WTC11 (cell line): ENCODE results near the gene SUCLG2. TPM values are rescaled to one million over a fixed set of nuclear protein-coding genes. Genes with fewer than 3 reads are reported as not detected.

ENCODE experiments used
- ATAC-seq: fragments of 200-7000 bp; cut with Tn5 transposase; 2 replicates; pipeline ENCODE4 v1.10.0; 2021; ENCODE audit warnings: mild to moderate bottlenecking, moderate library complexity
- CTCF ChIA-PET: fragments of 300-600 bp; sonication (Branson Sonifier 250); formaldehyde crosslinking; loops from one replicate; lab custom pipeline; 2021; ENCODE audit warnings: antibody characterized with exemption; lab: Charles Lee
- POLR2A ChIA-PET: fragments of 350-600 bp; sonication (Branson Sonifier 250); formaldehyde crosslinking; loops from one replicate; lab custom pipeline; 2021; ENCODE audit warnings: antibody characterized with exemption; lab: Charles Lee
- DNase-seq: peaks from one replicate; pipeline ENCODE4 v3.0.0; 2021; ENCODE audit warnings: low spot score
- H3K27ac Mint-ChIP-seq: 2 replicates; pipeline ENCODE4 v1.8.0; 2021; ENCODE audit warnings: mixed read lengths
- H3K27me3 Mint-ChIP-seq: 2 replicates; pipeline ENCODE4 v1.8.0; 2021; ENCODE audit warnings: low read depth, mild to moderate bottlenecking, moderate library complexity, mixed read lengths
- H3K36me3 Mint-ChIP-seq: 2 replicates; pipeline ENCODE4 v1.8.0; 2021; ENCODE audit warnings: mixed read lengths
- H3K4me1 Mint-ChIP-seq: 2 replicates; pipeline ENCODE4 v1.8.0; 2022; ENCODE audit warnings: mixed read lengths
- H3K4me3 Mint-ChIP-seq: 2 replicates; pipeline ENCODE4 v1.8.0; 2021; ENCODE audit warnings: mild to moderate bottlenecking, moderate library complexity, mixed read lengths
- H3K9me3 Mint-ChIP-seq: 2 replicates; pipeline ENCODE4 v1.8.0; 2021; ENCODE audit warnings: mixed read lengths
- ATF1 ChIP-seq: sonication (generic); formaldehyde crosslinking; IDR thresholded peaks from 2 replicates; pipeline ENCODE4 v1.8.1; 2023; ENCODE audit warnings: mild to moderate bottlenecking, moderate library complexity, missing genetic modification reagents
- ETV6 ChIP-seq: sonication (generic); formaldehyde crosslinking; IDR thresholded peaks from 2 replicates; pipeline ENCODE4 v1.8.1; 2022; ENCODE audit warnings: mild to moderate bottlenecking, missing genetic modification reagents
- FOXK1 ChIP-seq: sonication (generic); formaldehyde crosslinking; IDR thresholded peaks from 2 replicates; pipeline ENCODE4 v1.8.0; 2022; ENCODE audit warnings: mild to moderate bottlenecking, moderate library complexity, missing genetic modification reagents
- FOXP1 ChIP-seq: sonication (generic); formaldehyde crosslinking; IDR thresholded peaks from 2 replicates; pipeline ENCODE4 v1.8.0; 2022; ENCODE audit warnings: missing genetic modification reagents, mild to moderate bottlenecking, moderate library complexity, borderline replicate concordance
- JUN ChIP-seq: sonication (generic); formaldehyde crosslinking; IDR thresholded peaks from 2 replicates; pipeline ENCODE4 v1.8.0; 2023; ENCODE audit warnings: mild to moderate bottlenecking, missing genetic modification reagents
- NFATC4 ChIP-seq: fragments of 250-450 bp; sonication (Bioruptor Pico); IDR thresholded peaks from 2 replicates; pipeline ENCODE4 v1.9.0; 2021; ENCODE audit warnings: mild to moderate bottlenecking
- NFYB ChIP-seq: sonication (generic); formaldehyde crosslinking; conservative IDR thresholded peaks from 2 replicates; pipeline ENCODE4 v1.8.0; 2022; ENCODE audit warnings: low read depth, missing genetic modification reagents
- SMAD3 ChIP-seq: sonication (generic); formaldehyde crosslinking; IDR thresholded peaks from 2 replicates; pipeline ENCODE4 v1.8.0; 2022; ENCODE audit warnings: missing genetic modification reagents, mild to moderate bottlenecking, borderline replicate concordance
- TCF7 ChIP-seq: sonication (generic); formaldehyde crosslinking; IDR thresholded peaks from 2 replicates; pipeline ENCODE4 v1.8.0; 2022; ENCODE audit warnings: mild to moderate bottlenecking, low read depth, missing genetic modification reagents, moderate library complexity
- ZBTB21 ChIP-seq: sonication (generic); formaldehyde crosslinking; IDR thresholded peaks from 2 replicates; pipeline ENCODE4 v1.8.1; 2023; ENCODE audit warnings: mild to moderate bottlenecking, missing genetic modification reagents, borderline replicate concordance
- ZNF219 ChIP-seq: sonication (generic); formaldehyde crosslinking; IDR thresholded peaks from 2 replicates; pipeline ENCODE4 v1.8.0; 2023; ENCODE audit warnings: missing genetic modification reagents, mild to moderate bottlenecking, borderline replicate concordance
- ZNF423 ChIP-seq: fragments of 250-450 bp; sonication (Bioruptor Pico); IDR thresholded peaks from 2 replicates; pipeline ENCODE4 v2.1.2; 2022; ENCODE audit warnings: mild to moderate bottlenecking, moderate library complexity
- total RNA-seq: library from RNA; stranded (reverse); gene quantifications from 3 replicates; pipeline ENCODE4 v1.2.3, GENCODE V29; 2021
- TF ChIP-seq, protein P1 (sequence below): sonication (generic); formaldehyde crosslinking; IDR thresholded peaks from 2 replicates; pipeline ENCODE4 v1.8.1; 2023; ENCODE audit warnings: mild to moderate bottlenecking, missing genetic modification reagents
- TF ChIP-seq, protein P2 (sequence below): sonication (generic); formaldehyde crosslinking; IDR thresholded peaks from 2 replicates; pipeline ENCODE4 v1.8.1; 2023; ENCODE audit warnings: mild to moderate bottlenecking, missing genetic modification reagents, borderline replicate concordance
- TF ChIP-seq, protein P3 (sequence below): fragments of 250-450 bp; sonication (Bioruptor Pico); IDR thresholded peaks from 2 replicates; pipeline ENCODE4 v1.9.0; 2021; ENCODE audit warnings: mild to moderate bottlenecking, borderline replicate concordance
- TF ChIP-seq, protein P4 (sequence below): sonication (generic); formaldehyde crosslinking; IDR thresholded peaks from 2 replicates; pipeline ENCODE4 v1.8.0; 2022; ENCODE audit warnings: mild to moderate bottlenecking, missing genetic modification reagents
- TF ChIP-seq, protein P5 (sequence below): fragments of 250-450 bp; sonication (Bioruptor Pico); IDR thresholded peaks from 2 replicates; pipeline ENCODE4 v1.9.0; 2021; ENCODE audit warnings: mild to moderate bottlenecking

Gene SUCLG2
- total RNA-seq, 1 experiment from 2014 or later: 39.7 TPM

DNA sequence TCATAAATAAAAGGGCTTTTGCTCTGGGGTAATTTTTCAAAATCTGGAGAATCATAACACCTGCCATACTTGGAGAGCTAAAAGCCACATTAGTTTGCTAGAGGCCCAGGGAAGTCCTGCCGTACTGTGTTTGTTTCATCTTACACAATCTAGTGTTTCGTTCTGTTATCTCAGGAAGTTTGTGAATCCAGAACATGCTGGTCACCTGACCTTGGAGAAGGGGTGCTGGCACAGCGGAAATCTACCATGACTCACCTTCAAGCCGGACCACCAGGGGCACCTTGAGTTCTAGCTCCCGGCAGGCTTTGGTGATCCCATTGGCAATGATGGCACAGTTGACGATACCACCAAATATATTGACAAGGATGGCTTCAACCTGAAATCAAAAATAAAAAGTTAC lies 253.9 kb downstream of the SUCLG2 start:
- POLR2A ChIA-PET: no interaction called here
- Mint-ChIP-seq H3K4me3 (no peak overlapping the region), H3K9me3 (peaks cover 14% of the 10 kb centered on the region), H3K27ac (no peak overlapping the region), H3K36me3 (peaks cover 25% of the 10 kb centered on the region), H3K4me1 (peaks cover 6% of the 10 kb centered on the region), H3K27me3 (no peaks in the 10 kb centered on the region)
- TF ChIP-seq FOXP1 (no peak), ZNF423 (CRISPR knock-in tag) (no peak), ZNF219 (CRISPR knock-in tag) (no peak), SMAD3 (no peak), JUN (CRISPR knock-in tag) (no peak), NFATC4 (CRISPR knock-in tag) (no peak), NFYB (CRISPR knock-in tag) (no peak), ATF1 (CRISPR knock-in tag) (no peak), TCF7 (CRISPR knock-in tag) (no peak), ZBTB21 (CRISPR knock-in tag) (no peak), FOXK1 (CRISPR knock-in tag) (no peak)
- TF ChIP-seq, protein P1, sequence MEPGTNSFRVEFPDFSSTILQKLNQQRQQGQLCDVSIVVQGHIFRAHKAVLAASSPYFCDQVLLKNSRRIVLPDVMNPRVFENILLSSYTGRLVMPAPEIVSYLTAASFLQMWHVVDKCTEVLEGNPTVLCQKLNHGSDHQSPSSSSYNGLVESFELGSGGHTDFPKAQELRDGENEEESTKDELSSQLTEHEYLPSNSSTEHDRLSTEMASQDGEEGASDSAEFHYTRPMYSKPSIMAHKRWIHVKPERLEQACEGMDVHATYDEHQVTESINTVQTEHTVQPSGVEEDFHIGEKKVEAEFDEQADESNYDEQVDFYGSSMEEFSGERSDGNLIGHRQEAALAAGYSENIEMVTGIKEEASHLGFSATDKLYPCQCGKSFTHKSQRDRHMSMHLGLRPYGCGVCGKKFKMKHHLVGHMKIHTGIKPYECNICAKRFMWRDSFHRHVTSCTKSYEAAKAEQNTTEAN: no peak
- TF ChIP-seq, protein P2, sequence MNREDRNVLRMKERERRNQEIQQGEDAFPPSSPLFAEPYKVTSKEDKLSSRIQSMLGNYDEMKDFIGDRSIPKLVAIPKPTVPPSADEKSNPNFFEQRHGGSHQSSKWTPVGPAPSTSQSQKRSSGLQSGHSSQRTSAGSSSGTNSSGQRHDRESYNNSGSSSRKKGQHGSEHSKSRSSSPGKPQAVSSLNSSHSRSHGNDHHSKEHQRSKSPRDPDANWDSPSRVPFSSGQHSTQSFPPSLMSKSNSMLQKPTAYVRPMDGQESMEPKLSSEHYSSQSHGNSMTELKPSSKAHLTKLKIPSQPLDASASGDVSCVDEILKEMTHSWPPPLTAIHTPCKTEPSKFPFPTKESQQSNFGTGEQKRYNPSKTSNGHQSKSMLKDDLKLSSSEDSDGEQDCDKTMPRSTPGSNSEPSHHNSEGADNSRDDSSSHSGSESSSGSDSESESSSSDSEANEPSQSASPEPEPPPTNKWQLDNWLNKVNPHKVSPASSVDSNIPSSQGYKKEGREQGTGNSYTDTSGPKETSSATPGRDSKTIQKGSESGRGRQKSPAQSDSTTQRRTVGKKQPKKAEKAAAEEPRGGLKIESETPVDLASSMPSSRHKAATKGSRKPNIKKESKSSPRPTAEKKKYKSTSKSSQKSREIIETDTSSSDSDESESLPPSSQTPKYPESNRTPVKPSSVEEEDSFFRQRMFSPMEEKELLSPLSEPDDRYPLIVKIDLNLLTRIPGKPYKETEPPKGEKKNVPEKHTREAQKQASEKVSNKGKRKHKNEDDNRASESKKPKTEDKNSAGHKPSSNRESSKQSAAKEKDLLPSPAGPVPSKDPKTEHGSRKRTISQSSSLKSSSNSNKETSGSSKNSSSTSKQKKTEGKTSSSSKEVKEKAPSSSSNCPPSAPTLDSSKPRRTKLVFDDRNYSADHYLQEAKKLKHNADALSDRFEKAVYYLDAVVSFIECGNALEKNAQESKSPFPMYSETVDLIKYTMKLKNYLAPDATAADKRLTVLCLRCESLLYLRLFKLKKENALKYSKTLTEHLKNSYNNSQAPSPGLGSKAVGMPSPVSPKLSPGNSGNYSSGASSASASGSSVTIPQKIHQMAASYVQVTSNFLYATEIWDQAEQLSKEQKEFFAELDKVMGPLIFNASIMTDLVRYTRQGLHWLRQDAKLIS: no peak
- CTCF ChIA-PET: no interaction called here
- ATAC-seq: no peak
- no peak for DNase-seq

DNA sequence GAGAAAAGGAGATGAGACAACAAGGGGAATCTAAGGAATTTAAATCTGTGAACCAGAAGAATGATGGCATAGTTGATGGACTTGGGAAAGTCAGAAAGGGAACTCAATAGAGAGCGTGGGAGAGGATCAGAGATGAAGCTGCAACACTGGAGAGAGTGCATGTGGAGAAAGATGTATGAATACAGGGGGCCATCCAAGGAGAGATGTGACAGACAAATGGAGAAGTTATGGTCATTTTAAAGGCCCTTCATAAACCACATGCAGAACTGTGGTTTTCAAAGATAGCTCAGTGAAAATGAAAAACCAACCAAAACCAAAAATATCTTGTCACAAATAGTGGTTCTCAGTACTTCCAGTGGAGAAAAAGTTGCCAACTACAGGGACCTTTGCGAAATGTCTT lies 265.2 kb downstream of the SUCLG2 start:
- no peak overlapping the region for H3K4me3 Mint-ChIP-seq
- TF ChIP-seq, protein P3, sequence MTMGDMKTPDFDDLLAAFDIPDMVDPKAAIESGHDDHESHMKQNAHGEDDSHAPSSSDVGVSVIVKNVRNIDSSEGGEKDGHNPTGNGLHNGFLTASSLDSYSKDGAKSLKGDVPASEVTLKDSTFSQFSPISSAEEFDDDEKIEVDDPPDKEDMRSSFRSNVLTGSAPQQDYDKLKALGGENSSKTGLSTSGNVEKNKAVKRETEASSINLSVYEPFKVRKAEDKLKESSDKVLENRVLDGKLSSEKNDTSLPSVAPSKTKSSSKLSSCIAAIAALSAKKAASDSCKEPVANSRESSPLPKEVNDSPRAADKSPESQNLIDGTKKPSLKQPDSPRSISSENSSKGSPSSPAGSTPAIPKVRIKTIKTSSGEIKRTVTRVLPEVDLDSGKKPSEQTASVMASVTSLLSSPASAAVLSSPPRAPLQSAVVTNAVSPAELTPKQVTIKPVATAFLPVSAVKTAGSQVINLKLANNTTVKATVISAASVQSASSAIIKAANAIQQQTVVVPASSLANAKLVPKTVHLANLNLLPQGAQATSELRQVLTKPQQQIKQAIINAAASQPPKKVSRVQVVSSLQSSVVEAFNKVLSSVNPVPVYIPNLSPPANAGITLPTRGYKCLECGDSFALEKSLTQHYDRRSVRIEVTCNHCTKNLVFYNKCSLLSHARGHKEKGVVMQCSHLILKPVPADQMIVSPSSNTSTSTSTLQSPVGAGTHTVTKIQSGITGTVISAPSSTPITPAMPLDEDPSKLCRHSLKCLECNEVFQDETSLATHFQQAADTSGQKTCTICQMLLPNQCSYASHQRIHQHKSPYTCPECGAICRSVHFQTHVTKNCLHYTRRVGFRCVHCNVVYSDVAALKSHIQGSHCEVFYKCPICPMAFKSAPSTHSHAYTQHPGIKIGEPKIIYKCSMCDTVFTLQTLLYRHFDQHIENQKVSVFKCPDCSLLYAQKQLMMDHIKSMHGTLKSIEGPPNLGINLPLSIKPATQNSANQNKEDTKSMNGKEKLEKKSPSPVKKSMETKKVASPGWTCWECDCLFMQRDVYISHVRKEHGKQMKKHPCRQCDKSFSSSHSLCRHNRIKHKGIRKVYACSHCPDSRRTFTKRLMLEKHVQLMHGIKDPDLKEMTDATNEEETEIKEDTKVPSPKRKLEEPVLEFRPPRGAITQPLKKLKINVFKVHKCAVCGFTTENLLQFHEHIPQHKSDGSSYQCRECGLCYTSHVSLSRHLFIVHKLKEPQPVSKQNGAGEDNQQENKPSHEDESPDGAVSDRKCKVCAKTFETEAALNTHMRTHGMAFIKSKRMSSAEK: no peak
- TF ChIP-seq ETV6: no peak
- TF ChIP-seq, all 79 proteins: peak for 0
- Mint-ChIP-seq H3K9me3 (peaks cover 9% of the 10 kb centered on the region), H3K27me3 (no peaks in the 10 kb centered on the region), H3K27ac (no peak overlapping the region), H3K4me1 (peaks cover 2% of the 10 kb centered on the region; the same call in 1 of the 2 replicates), H3K36me3 (peaks cover 16% of the 10 kb centered on the region)
- ChIA-PET CTCF (no interaction called here), POLR2A (no interaction called here)
- DNase-seq (no peak), ATAC-seq (no peak)

DNA sequence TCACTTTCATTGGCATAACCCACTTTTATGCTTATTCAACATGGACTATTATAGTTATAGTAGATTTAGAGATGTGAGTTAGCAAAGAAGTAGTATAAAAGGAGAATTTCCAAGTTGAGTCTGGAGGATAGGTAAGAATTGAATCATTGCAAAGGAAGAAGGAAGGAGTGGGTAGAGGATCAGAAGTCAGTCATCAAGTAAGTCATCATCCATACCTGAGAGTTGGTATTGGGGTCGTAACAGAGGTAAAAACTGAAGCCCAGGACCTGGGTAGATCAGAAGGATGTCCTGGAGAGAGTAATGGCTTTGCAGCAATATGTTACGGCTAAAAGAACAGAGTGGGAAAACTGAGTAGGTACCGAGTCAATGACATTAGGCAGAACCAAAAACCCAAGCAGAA lies 265.7 kb downstream of the SUCLG2 start:
- ChIA-PET POLR2A (no interaction called here), CTCF (no interaction called here)
- ATAC-seq (no peak), DNase-seq (no peak)
- peaks cover 5% of the 10 kb centered on the region for H3K4me1 Mint-ChIP-seq
- no peak overlapping the region for H3K4me3 Mint-ChIP-seq
- no peaks in the 10 kb centered on the region for H3K27me3 Mint-ChIP-seq
- H3K36me3 Mint-ChIP-seq: peaks cover 16% of the 10 kb centered on the region
- H3K9me3 Mint-ChIP-seq: peaks cover 9% of the 10 kb centered on the region
- H3K27ac Mint-ChIP-seq: no peak overlapping the region
- TF ChIP-seq, protein P4, sequence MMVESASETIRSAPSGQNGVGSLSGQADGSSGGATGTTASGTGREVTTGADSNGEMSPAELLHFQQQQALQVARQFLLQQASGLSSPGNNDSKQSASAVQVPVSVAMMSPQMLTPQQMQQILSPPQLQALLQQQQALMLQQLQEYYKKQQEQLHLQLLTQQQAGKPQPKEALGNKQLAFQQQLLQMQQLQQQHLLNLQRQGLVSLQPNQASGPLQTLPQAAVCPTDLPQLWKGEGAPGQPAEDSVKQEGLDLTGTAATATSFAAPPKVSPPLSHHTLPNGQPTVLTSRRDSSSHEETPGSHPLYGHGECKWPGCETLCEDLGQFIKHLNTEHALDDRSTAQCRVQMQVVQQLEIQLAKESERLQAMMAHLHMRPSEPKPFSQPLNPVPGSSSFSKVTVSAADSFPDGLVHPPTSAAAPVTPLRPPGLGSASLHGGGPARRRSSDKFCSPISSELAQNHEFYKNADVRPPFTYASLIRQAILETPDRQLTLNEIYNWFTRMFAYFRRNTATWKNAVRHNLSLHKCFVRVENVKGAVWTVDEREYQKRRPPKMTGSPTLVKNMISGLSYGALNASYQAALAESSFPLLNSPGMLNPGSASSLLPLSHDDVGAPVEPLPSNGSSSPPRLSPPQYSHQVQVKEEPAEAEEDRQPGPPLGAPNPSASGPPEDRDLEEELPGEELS: no peak
- TF ChIP-seq, protein P5, sequence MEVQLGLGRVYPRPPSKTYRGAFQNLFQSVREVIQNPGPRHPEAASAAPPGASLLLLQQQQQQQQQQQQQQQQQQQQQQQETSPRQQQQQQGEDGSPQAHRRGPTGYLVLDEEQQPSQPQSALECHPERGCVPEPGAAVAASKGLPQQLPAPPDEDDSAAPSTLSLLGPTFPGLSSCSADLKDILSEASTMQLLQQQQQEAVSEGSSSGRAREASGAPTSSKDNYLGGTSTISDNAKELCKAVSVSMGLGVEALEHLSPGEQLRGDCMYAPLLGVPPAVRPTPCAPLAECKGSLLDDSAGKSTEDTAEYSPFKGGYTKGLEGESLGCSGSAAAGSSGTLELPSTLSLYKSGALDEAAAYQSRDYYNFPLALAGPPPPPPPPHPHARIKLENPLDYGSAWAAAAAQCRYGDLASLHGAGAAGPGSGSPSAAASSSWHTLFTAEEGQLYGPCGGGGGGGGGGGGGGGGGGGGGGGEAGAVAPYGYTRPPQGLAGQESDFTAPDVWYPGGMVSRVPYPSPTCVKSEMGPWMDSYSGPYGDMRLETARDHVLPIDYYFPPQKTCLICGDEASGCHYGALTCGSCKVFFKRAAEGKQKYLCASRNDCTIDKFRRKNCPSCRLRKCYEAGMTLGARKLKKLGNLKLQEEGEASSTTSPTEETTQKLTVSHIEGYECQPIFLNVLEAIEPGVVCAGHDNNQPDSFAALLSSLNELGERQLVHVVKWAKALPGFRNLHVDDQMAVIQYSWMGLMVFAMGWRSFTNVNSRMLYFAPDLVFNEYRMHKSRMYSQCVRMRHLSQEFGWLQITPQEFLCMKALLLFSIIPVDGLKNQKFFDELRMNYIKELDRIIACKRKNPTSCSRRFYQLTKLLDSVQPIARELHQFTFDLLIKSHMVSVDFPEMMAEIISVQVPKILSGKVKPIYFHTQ (CRISPR knock-in tag): no peak
